HepG2 (cell line): ENCODE data around the gene ANTXR1. TPM values are rescaled to one million over a fixed set of nuclear protein-coding genes. Genes with fewer than 3 reads are reported as not detected.

Experiments
- ATAC-seq: fragments of 200-7000 bp; cut with Tn5 transposase; 3 replicates; pipeline ENCODE4 v1.9.1; 2020; ENCODE audit warnings: mild to moderate bottlenecking, moderate library complexity
- BruUV-seq: library from RNA; stranded (reverse); fragments of 400-500 nt; replicated peaks from 2 replicates; lab custom pipeline; 2021; lab: Mats Ljungman, UMichigan
- CTCF ChIA-PET: fragments of 300-600 bp; formaldehyde crosslinking; extraction: SDS; loops from one replicate; lab custom pipeline; 2021; ENCODE audit warnings: low total read pairs, inconsistent platforms, low intra/inter-chr PET ratio; lab: Yijun Ruan, JAX
- POLR2A ChIA-PET: fragments of 350-600 bp; sonication (Branson Sonifier 250); formaldehyde crosslinking; loops from one replicate; lab custom pipeline; 2020; ENCODE audit warnings: antibody characterized with exemption, inconsistent platforms; lab: Yijun Ruan, JAX
- DNase-seq: peaks from one replicate; pipeline ENCODE4 v3.0.0-alpha.2; 2015; ENCODE audit warnings: low spot score
- FAIRE-seq: peaks from 3 replicates; lab custom pipeline; 2011; peaks lifted over from hg19 to GRCh38; lab: Jason Lieb, UNC
- H2AFZ ChIP-seq: one replicate; pipeline ENCODE4 v1.6.1; 2011; ENCODE audit warnings: low read length, inconsistent platforms
- H3K27ac ChIP-seq: fragments of 300-600 bp; 3 replicates; pipeline ENCODE4 v1.8.0; 2011; ENCODE audit warnings: mixed run types, mild to moderate bottlenecking, mixed read lengths, low read length, inconsistent platforms; ENCODE audit not compliant: insufficient read depth; ENCODE audit errors: extremely low read length
- H3K27me3 ChIP-seq, 2 experiments: fragments of 200-600 bp in 1 of 2; 2 replicates in 1 of 2; 3 replicates in 1 of 2; pipeline versions ENCODE4 v1.6.0 to v1.8.0; 2011; ENCODE audit warnings: low read length in 2 of 2, mild to moderate bottlenecking in 2 of 2, moderate library complexity in 2 of 2, inconsistent platforms in 1 of 2; ENCODE audit not compliant: insufficient read depth in 2 of 2, control insufficient read depth in 1 of 2
- H3K36me3 ChIP-seq, 2 experiments: fragments of 200-600 bp in 1 of 2; replicated peaks in 1 of 2; 2 replicates in 1 of 2; 3 replicates in 1 of 2; pipeline versions ENCODE4 v1.5.1 to v1.8.0; 2011; ENCODE audit warnings: low read length in 2 of 2, inconsistent platforms in 1 of 2; ENCODE audit not compliant: insufficient read depth in 2 of 2, control insufficient read depth in 1 of 2
- H3K4me1 ChIP-seq: 2 replicates; pipeline ENCODE4 v1.5.1; 2012; ENCODE audit warnings: low read length, inconsistent platforms; ENCODE audit not compliant: insufficient read depth
- H3K4me2 ChIP-seq: 2 replicates; pipeline ENCODE4 v1.6.0; 2011; ENCODE audit warnings: low read depth, low read length, inconsistent platforms
- H3K4me3 ChIP-seq, 3 experiments: fragments of 200-600 bp in 1 of 3; sonication (generic), shearing (Covaris generic) in 1 of 3; replicated peaks in 1 of 3; 2 replicates each; pipeline ENCODE4 v1.5.1; 2011 to 2016; ENCODE audit warnings: low read length in 3 of 3, inconsistent platforms in 2 of 3, low read depth in 2 of 3, mild to moderate bottlenecking in 2 of 3, control low read depth in 1 of 3, mixed read lengths in 1 of 3; ENCODE audit not compliant: insufficient read depth in 1 of 3
- H3K79me2 ChIP-seq: one replicate; pipeline ENCODE4 v1.6.1; 2011; ENCODE audit warnings: low read length, inconsistent platforms; ENCODE audit not compliant: insufficient read depth
- H3K9ac ChIP-seq: 2 replicates; pipeline ENCODE4 v1.6.0; 2011; ENCODE audit warnings: mild to moderate bottlenecking, low read depth, low read length, inconsistent platforms; ENCODE audit not compliant: insufficient read depth
- H3K9me3 ChIP-seq: 2 replicates; pipeline ENCODE4 v1.5.1; 2012; ENCODE audit warnings: mild to moderate bottlenecking, low read length
- H4K20me1 ChIP-seq: 2 replicates; pipeline ENCODE4 v1.6.0; 2011; ENCODE audit warnings: inconsistent platforms, mild to moderate bottlenecking, low read length, moderate library complexity; ENCODE audit not compliant: insufficient read depth
- FOXP1 ChIP-seq, 2 experiments: fragments of 450-650 bp in 1 of 2; IDR thresholded peaks; 2 replicates each; pipeline ENCODE4 v1.6.1; 2017 to 2018; ENCODE audit warnings: antibody characterized with exemption in 1 of 2
- MLLT10 ChIP-seq: sonication (generic); formaldehyde crosslinking; IDR thresholded peaks from 2 replicates; pipeline ENCODE4 v1.4.0; 2020; ENCODE audit warnings: missing genetic modification reagents
- ZMYM3 ChIP-seq: sonication (generic); formaldehyde crosslinking; IDR thresholded peaks from 2 replicates; pipeline ENCODE4 v1.5.1; 2020; ENCODE audit warnings: mild to moderate bottlenecking, missing genetic modification reagents
- ZNF274 ChIP-seq: sonication (generic); formaldehyde crosslinking; IDR thresholded peaks from 2 replicates; pipeline ENCODE4 v1.5.1; 2020; ENCODE audit warnings: mild to moderate bottlenecking, missing genetic modification reagents
- WGBS: methylation state at CpG from one replicate; pipeline ENCODE4 v1.1.6; 2017; ENCODE audit warnings: low lambda C conversion rate; 5-methylcytosine and 5-hydroxymethylcytosine counted together
- in situ Hi-C: cut with HindIII; loops from 2 replicates; pipeline ENCODE4 v1.10.0; 2017; ENCODE audit warnings: low pct_unique_long_range_greater_than_20kb; ENCODE audit not compliant: extremely low pct_ligation_motif_present
- intact Hi-C: fragments of 100-400 bp; cut with micrococcal nuclease; formaldehyde crosslinking; loops from one replicate; pipeline ENCODE4 v1.10.0; 2022; ENCODE audit not compliant: unreplicated experiment
- polyA plus RNA-seq, 8 experiments: library from polyadenylated mRNA; depleted of rRNA in 3 of 8; stranded (reverse) in 7 of 8; unstranded in 1 of 8; fragments of >200 nt; fragmentation: Illumina TruSeq in 4 of 8; extraction: Trizol in 4 of 8; gene quantifications; 2 replicates each; pipeline versions ENCODE4 v1.2.1 to v1.2.3, GENCODE V29; 2011 to 2016; ENCODE audit warnings: low read depth in 4 of 8, missing spikeins in 1 of 8, mixed read lengths in 1 of 8; ENCODE audit not compliant: insufficient read depth in 1 of 8
- total RNA-seq, 5 experiments: library from RNA; depleted of rRNA; stranded (reverse); fragments of >200 nt; fragmentation: Illumina TruSeq; extraction: Trizol; gene quantifications; 2 replicates each; pipeline ENCODE4 v1.2.3, GENCODE V29; 2016; ENCODE audit warnings: low read depth in 1 of 5
- TF ChIP-seq, protein P1 (sequence below): sonication (generic); formaldehyde crosslinking; IDR thresholded peaks from 2 replicates; pipeline ENCODE4 v1.4.0; 2020; ENCODE audit warnings: mild to moderate bottlenecking, missing genetic modification reagents
- TF ChIP-seq, protein P2 (sequence below): sonication (generic); formaldehyde crosslinking; IDR thresholded peaks from 2 replicates; pipeline ENCODE4 v1.5.0; 2020; ENCODE audit warnings: missing genetic modification reagents

ANTXR1 gene
- total and polyA plus RNA-seq, 2 of the 13 experiments (the other 11 are each of a cell fraction or from before 2014, with no cell fraction given) = 4.5 to 12.7 TPM

- H3K27me3 ChIP-seq = no peaks in the 10 kb centered on the region
- no peak overlapping the region for H3K9ac ChIP-seq
- H4K20me1 ChIP-seq = no peaks in the 10 kb centered on the region
- ATAC-seq (no peak), FAIRE-seq (no peak), DNase-seq (no peak)
- TF ChIP-seq, protein P1, sequence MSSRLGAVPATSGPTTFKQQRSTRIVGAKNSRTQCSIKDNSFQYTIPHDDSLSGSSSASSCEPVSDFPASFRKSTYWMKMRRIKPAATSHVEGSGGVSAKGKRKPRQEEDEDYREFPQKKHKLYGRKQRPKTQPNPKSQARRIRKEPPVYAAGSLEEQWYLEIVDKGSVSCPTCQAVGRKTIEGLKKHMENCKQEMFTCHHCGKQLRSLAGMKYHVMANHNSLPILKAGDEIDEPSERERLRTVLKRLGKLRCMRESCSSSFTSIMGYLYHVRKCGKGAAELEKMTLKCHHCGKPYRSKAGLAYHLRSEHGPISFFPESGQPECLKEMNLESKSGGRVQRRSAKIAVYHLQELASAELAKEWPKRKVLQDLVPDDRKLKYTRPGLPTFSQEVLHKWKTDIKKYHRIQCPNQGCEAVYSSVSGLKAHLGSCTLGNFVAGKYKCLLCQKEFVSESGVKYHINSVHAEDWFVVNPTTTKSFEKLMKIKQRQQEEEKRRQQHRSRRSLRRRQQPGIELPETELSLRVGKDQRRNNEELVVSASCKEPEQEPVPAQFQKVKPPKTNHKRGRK = no peak
- no peak for TF ChIP-seq MLLT10 (CRISPR knock-in tag)
- TF ChIP-seq, protein P2, sequence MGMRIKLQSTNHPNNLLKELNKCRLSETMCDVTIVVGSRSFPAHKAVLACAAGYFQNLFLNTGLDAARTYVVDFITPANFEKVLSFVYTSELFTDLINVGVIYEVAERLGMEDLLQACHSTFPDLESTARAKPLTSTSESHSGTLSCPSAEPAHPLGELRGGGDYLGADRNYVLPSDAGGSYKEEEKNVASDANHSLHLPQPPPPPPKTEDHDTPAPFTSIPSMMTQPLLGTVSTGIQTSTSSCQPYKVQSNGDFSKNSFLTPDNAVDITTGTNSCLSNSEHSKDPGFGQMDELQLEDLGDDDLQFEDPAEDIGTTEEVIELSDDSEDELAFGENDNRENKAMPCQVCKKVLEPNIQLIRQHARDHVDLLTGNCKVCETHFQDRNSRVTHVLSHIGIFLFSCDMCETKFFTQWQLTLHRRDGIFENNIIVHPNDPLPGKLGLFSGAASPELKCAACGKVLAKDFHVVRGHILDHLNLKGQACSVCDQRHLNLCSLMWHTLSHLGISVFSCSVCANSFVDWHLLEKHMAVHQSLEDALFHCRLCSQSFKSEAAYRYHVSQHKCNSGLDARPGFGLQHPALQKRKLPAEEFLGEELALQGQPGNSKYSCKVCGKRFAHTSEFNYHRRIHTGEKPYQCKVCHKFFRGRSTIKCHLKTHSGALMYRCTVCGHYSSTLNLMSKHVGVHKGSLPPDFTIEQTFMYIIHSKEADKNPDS (CRISPR knock-in tag) = no peak
- no peak for TF ChIP-seq ZMYM3
- no peak for TF ChIP-seq ZNF274 (CRISPR knock-in tag)
- no peak for TF ChIP-seq FOXP1 (IDR thresholded peaks at IDR 0.05)
- TF ChIP-seq FOXP1 (CRISPR knock-in tag; IDR thresholded peaks at IDR 0.05) = no peak
- in situ Hi-C loops = no loop called here
- CTCF ChIA-PET = no interaction called here
- H2AFZ ChIP-seq = no peak overlapping the region
- H3K9me3 ChIP-seq = no peaks in the 10 kb centered on the region
- intact Hi-C loops = no loop called here
- no peak overlapping the region for H3K4me2 ChIP-seq
- POLR2A ChIA-PET = no interaction called here
- H3K79me2 ChIP-seq = no peaks in the 10 kb centered on the region
- no peak overlapping the region for H3K27ac ChIP-seq
- no peak overlapping the region for H3K4me3 ChIP-seq
- H3K36me3 ChIP-seq = no peaks in the 10 kb centered on the region
- no TSS peak for BruUV-seq
- H3K4me1 ChIP-seq = no peaks in the 10 kb centered on the region
- 89% methylated on average over 5 of the region's 5 CpGs for WGBS
Measured at GRCh38 chr2:69123182-69123581, 110.2 kb downstream of the ANTXR1 start.
